ENCODE data around the gene USH1C.

- TF ChIP-seq POLR2A (IDR thresholded peaks at IDR 0.05) (no peak), CTCF (IDR thresholded peaks at IDR 0.05) (no peak)
These were observed 18.6 kb downstream of the USH1C start for GRCh38 chr11:17525570-17525969.
